Fibroblast of mammary gland (primary cell): ENCODE results near the gene CAVIN1.
A peak's percentile ranks its signal among the peaks of the same experiment; 100 is the strongest.

Experiments used
- DNase-seq: peaks from one replicate; pipeline ENCODE4 v3.0.0-alpha.2; 2010; ENCODE audit warnings: low read depth
- H3K4me3 ChIP-seq: 2 replicates; pipeline ENCODE4 v1.5.1; 2011; ENCODE audit warnings: low read depth, mild to moderate bottlenecking, low read length, moderate library complexity; ENCODE audit not compliant: control insufficient read depth
- CTCF ChIP-seq: conservative IDR thresholded peaks from 2 replicates; pipeline ENCODE4 v1.5.1; 2011; ENCODE audit warnings: low read depth, low read length, inconsistent platforms; ENCODE audit not compliant: control insufficient read depth, insufficient read depth

CAVIN1 gene

GRCh38 chr17:42414704-42415409 lies 8.2 kb downstream of the CAVIN1 start:
- no peak for TF ChIP-seq CTCF
- no peak for DNase-seq
- no peak overlapping the region for H3K4me3 ChIP-seq

GRCh38 chr17:42413464-42414040 lies 9.5 kb downstream of the CAVIN1 start:
- DNase-seq, result no peak
- no peak overlapping the region for H3K4me3 ChIP-seq
- TF ChIP-seq CTCF, result no peak

GRCh38 chr17:42411905-42412679 lies 11.0 kb downstream of the CAVIN1 start:
- no peak for DNase-seq
- no peak overlapping the region for H3K4me3 ChIP-seq
- no peak for TF ChIP-seq CTCF

- TF ChIP-seq CTCF, result no peak
- no peak overlapping the region for H3K4me3 ChIP-seq
- no peak for DNase-seq
Observed at GRCh38 chr17:42411361-42411760, 11.7 kb downstream of the CAVIN1 start.

GRCh38 chr17:42410319-42410685 lies 12.8 kb downstream of the CAVIN1 start:
- no peak for TF ChIP-seq CTCF
- no peak for DNase-seq
- H3K4me3 ChIP-seq, result no peak overlapping the region

- H3K4me3 ChIP-seq, result no peak overlapping the region
- TF ChIP-seq CTCF, result no peak
- DNase-seq, result peak; percentile 95
Observed at GRCh38 chr17:42409523-42410318, 13.3 kb downstream of the CAVIN1 start.
